HepG2 (cell line): ENCODE results near the gene FAAP100. TPM values are rescaled to one million over a fixed set of nuclear protein-coding genes. Genes with fewer than 3 reads are reported as not detected.

Experiments
- ARID4A ChIP-seq: sonication (generic); formaldehyde crosslinking; IDR thresholded peaks from 2 replicates; pipeline ENCODE4 v1.5.0; 2020; ENCODE audit warnings: mild to moderate bottlenecking, missing genetic modification reagents, borderline replicate concordance
- ERF ChIP-seq: IDR thresholded peaks from 2 replicates; pipeline ENCODE4 v1.6.1; 2018; ENCODE audit warnings: missing biosample characterization, missing genetic modification reagents
- GLI4 ChIP-seq: sonication (generic); formaldehyde crosslinking; IDR thresholded peaks from 2 replicates; pipeline ENCODE4 v1.5.1; 2020; ENCODE audit warnings: missing genetic modification reagents, mild to moderate bottlenecking, moderate library complexity, borderline replicate concordance
- RERE ChIP-seq: IDR thresholded peaks from 2 replicates; pipeline ENCODE4 v1.6.1; 2016; ENCODE audit warnings: low read depth, missing genetic modification reagents, missing compliant biosample characterization
- ZFP36L1 ChIP-seq: sonication (generic); formaldehyde crosslinking; IDR thresholded peaks from 2 replicates; pipeline ENCODE4 v1.8.0; 2022; ENCODE audit warnings: mild to moderate bottlenecking, missing genetic modification reagents, moderate library complexity
- ZNF430 ChIP-seq: sonication (generic); formaldehyde crosslinking; IDR thresholded peaks from 2 replicates; pipeline ENCODE4 v1.9.0; 2021; ENCODE audit warnings: mild to moderate bottlenecking, missing genetic modification reagents
- ZNF563 ChIP-seq: sonication (generic); formaldehyde crosslinking; IDR thresholded peaks from 2 replicates; pipeline ENCODE4 v1.8.0; 2022; ENCODE audit warnings: mild to moderate bottlenecking, moderate library complexity, missing genetic modification reagents
- ZNF644 ChIP-seq: IDR thresholded peaks from 2 replicates; pipeline ENCODE4 v1.6.1; 2016; ENCODE audit warnings: low read depth
- ZNF746 ChIP-seq: sonication (generic); formaldehyde crosslinking; IDR thresholded peaks from 2 replicates; pipeline ENCODE4 v1.8.0; 2022; ENCODE audit warnings: mild to moderate bottlenecking, missing genetic modification reagents
- ZNF788 ChIP-seq: sonication (generic); formaldehyde crosslinking; IDR thresholded peaks from 2 replicates; pipeline ENCODE4 v1.5.0; 2020; ENCODE audit warnings: mild to moderate bottlenecking, missing genetic modification reagents, borderline replicate concordance
- ZNF839 ChIP-seq: sonication (generic); formaldehyde crosslinking; IDR thresholded peaks from 2 replicates; pipeline ENCODE4 v1.4.0; 2020; ENCODE audit warnings: missing genetic modification reagents, mild to moderate bottlenecking, borderline replicate concordance
- polyA plus RNA-seq, 8 experiments: library from polyadenylated mRNA; depleted of rRNA in 3 of 8; stranded (reverse) in 7 of 8; unstranded in 1 of 8; fragments of >200 nt; fragmentation: Illumina TruSeq in 4 of 8; extraction: Trizol in 4 of 8; gene quantifications; 2 replicates each; pipeline versions ENCODE4 v1.2.1 to v1.2.3, GENCODE V29; 2011 to 2016; ENCODE audit warnings: low read depth in 4 of 8, missing spikeins in 1 of 8, mixed read lengths in 1 of 8; ENCODE audit not compliant: insufficient read depth in 1 of 8
- total RNA-seq, 5 experiments: library from RNA; depleted of rRNA; stranded (reverse); fragments of >200 nt; fragmentation: Illumina TruSeq; extraction: Trizol; gene quantifications; 2 replicates each; pipeline ENCODE4 v1.2.3, GENCODE V29; 2016; ENCODE audit warnings: low read depth in 1 of 5
- TF ChIP-seq, protein P1 (sequence below): sonication (generic); formaldehyde crosslinking; conservative IDR thresholded peaks from 2 replicates; pipeline ENCODE4 v1.4.0; 2020; ENCODE audit warnings: mild to moderate bottlenecking, missing genetic modification reagents, moderate library complexity
- TF ChIP-seq, protein P2 (sequence below): sonication (generic); IDR thresholded peaks from 2 replicates; pipeline ENCODE4 v1.6.1; 2016; ENCODE audit warnings: low read depth, borderline replicate concordance

FAAP100 gene
- total and polyA plus RNA-seq, 2 of the 13 experiments (the other 11 are each of a cell fraction or from before 2014, with no cell fraction given), result 7.6 to 20.8 TPM

DNA sequence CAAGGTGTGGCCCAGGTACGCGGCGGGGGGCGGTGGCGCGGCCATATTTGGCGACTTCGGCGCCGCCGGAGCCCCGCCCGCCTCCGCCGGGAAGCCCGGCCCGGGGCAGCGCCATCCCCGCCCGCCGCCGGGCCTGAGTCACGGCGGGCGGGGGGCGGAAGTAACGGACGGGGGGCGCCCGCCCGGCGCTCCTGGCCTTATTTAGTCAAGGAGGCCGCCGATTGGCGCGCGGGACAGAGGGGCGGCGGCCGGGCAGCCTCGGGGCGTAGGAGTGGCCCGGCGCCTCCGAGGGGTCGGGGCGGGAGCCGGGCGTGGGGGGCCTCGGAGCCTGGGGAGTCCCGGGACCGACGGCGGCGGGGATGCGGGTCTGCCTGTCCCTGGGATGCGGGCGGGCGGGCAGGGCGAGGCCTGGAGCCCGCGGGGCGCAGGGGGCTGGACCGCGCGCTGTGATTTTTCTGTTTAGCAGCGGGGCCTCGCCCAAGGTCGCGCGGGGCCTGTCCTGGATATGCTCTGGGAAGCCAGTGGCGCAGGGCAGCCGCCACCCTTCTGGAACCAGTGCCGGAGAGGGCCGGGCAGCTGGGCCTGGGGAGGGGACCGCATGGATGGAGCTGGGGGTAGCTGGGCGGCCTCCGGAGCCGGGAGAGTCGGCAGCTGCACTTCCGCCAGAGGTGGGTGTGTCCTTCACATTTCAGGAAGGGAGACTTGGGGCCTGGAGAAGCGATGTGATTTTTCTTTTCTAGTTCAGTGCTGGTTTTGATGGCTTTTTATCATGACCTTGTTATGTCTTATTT is 37.2 kb downstream of the FAAP100 start (continued):
- TF ChIP-seq, protein P1, sequence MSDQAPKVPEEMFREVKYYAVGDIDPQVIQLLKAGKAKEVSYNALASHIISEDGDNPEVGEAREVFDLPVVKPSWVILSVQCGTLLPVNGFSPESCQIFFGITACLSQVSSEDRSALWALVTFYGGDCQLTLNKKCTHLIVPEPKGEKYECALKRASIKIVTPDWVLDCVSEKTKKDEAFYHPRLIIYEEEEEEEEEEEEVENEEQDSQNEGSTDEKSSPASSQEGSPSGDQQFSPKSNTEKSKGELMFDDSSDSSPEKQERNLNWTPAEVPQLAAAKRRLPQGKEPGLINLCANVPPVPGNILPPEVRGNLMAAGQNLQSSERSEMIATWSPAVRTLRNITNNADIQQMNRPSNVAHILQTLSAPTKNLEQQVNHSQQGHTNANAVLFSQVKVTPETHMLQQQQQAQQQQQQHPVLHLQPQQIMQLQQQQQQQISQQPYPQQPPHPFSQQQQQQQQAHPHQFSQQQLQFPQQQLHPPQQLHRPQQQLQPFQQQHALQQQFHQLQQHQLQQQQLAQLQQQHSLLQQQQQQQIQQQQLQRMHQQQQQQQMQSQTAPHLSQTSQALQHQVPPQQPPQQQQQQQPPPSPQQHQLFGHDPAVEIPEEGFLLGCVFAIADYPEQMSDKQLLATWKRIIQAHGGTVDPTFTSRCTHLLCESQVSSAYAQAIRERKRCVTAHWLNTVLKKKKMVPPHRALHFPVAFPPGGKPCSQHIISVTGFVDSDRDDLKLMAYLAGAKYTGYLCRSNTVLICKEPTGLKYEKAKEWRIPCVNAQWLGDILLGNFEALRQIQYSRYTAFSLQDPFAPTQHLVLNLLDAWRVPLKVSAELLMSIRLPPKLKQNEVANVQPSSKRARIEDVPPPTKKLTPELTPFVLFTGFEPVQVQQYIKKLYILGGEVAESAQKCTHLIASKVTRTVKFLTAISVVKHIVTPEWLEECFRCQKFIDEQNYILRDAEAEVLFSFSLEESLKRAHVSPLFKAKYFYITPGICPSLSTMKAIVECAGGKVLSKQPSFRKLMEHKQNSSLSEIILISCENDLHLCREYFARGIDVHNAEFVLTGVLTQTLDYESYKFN, result 0 out of 2 replicates have a peak, but pooled peaks have one; percentile 13
- TF ChIP-seq ERF (CRISPR knock-in tag) (peak; percentile 73; the same call in 1 of the 2 replicates), ZFP36L1 (CRISPR knock-in tag) (no peak), ZNF563 (peak; percentile 36; the same call in 1 of the 2 replicates), GLI4 (CRISPR knock-in tag) (0 out of 2 replicates have a peak, but pooled peaks have one; percentile 63), ZNF839 (CRISPR knock-in tag) (no peak), RERE (CRISPR knock-in tag) (no peak), ZNF430 (CRISPR knock-in tag) (no peak; the same call in none of the 2 replicates), ZNF746 (CRISPR knock-in tag) (0 out of 2 replicates have a peak, but pooled peaks have one; percentile 24), ZNF788 (CRISPR knock-in tag) (0 out of 2 replicates have a peak, but pooled peaks have one; percentile 13), ZNF644 (CRISPR knock-in tag) (no peak), ARID4A (CRISPR knock-in tag) (peak; percentile 64; the same call in 1 of the 2 replicates)
- TF ChIP-seq, protein P2, sequence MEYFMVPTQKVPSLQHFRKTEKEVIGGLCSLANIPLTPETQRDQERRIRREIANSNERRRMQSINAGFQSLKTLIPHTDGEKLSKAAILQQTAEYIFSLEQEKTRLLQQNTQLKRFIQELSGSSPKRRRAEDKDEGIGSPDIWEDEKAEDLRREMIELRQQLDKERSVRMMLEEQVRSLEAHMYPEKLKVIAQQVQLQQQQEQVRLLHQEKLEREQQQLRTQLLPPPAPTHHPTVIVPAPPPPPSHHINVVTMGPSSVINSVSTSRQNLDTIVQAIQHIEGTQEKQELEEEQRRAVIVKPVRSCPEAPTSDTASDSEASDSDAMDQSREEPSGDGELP, result peak; percentile 8; the same call in 1 of the 2 replicates
